ENCODE measurements around the gene THRAP3. TPM values are rescaled to one million over a fixed set of nuclear protein-coding genes. Genes with fewer than 3 reads are reported as not detected.
A peak's percentile ranks its signal among the peaks of the same experiment; 100 is the strongest.

THRAP3 gene
- total RNA-seq, 1 experiment from 2014 or later = 86.8 TPM

DNA sequence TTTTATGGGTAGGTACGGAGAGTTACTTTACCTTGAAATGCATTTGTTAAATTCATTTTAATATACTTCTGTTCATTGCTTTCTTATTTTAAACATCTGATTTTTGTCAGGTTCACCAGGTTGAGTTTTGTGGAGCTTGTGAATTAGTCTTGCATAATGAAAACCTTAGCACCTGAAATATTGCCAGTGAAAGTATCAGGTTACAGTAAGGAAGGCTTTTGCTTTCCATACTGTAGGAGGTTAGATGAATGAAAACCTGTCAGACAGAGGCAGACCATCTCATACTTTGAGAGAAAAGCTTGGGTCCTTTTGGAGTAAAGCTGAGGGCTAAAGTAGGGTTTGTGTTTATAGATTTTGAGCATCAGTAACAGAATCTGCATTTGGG lies 34.7 kb downstream of the THRAP3 start:
- POLR2A ChIA-PET = no interaction called here
- BruUV-seq (replicated peaks) = no TSS peak
- Mint-ChIP-seq H3K9me3 (ENCODE audit: unreplicated experiment) (no peaks in the 10 kb centered on the region), H3K4me3 (ENCODE audit: unreplicated experiment) (no peak overlapping the region), H3K27ac (ENCODE audit: unreplicated experiment) (no peak overlapping the region), H3K36me3 (ENCODE audit: insufficient read depth, unreplicated experiment) (peaks cover 41% of the 10 kb centered on the region), H3K4me1 (ENCODE audit: low read depth, unreplicated experiment) (peaks cover 22% of the 10 kb centered on the region), H3K27me3 (ENCODE audit: insufficient read depth, unreplicated experiment) (no peaks in the 10 kb centered on the region)
- DNase-seq = no peak
- Histone ChIP-seq H3K4me3 (ENCODE audit: low read depth, low read length) (no peak overlapping the region), H3K36me3 (ENCODE audit: control insufficient read depth, insufficient read depth, low read length) (no peaks in the 10 kb centered on the region), H3K9me3 (no peaks in the 10 kb centered on the region), H3K27me3 (replicated peaks; ENCODE audit: control insufficient read depth, insufficient read depth, low read length) (no peaks in the 10 kb centered on the region), H3K4me1 (no peaks in the 10 kb centered on the region)
- CTCF ChIA-PET = interaction anchor here (0.7 kb wide), 1 partner anchor 27 kb away, joined by 3 read pairs; no protein-coding TSS in a partner anchor
- TF ChIP-seq, protein P1, sequence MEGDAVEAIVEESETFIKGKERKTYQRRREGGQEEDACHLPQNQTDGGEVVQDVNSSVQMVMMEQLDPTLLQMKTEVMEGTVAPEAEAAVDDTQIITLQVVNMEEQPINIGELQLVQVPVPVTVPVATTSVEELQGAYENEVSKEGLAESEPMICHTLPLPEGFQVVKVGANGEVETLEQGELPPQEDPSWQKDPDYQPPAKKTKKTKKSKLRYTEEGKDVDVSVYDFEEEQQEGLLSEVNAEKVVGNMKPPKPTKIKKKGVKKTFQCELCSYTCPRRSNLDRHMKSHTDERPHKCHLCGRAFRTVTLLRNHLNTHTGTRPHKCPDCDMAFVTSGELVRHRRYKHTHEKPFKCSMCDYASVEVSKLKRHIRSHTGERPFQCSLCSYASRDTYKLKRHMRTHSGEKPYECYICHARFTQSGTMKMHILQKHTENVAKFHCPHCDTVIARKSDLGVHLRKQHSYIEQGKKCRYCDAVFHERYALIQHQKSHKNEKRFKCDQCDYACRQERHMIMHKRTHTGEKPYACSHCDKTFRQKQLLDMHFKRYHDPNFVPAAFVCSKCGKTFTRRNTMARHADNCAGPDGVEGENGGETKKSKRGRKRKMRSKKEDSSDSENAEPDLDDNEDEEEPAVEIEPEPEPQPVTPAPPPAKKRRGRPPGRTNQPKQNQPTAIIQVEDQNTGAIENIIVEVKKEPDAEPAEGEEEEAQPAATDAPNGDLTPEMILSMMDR (IDR thresholded peaks at IDR 0.05; ENCODE audit: insufficient read depth in 1 of 2, low read depth in 1 of 2, low read length in 1 of 2, severe bottlenecking in 1 of 2, unreplicated experiment in 1 of 2) = no peak
- intact Hi-C loops (cut with micrococcal nuclease; ENCODE audit: unreplicated experiment) = no loop called here

DNA sequence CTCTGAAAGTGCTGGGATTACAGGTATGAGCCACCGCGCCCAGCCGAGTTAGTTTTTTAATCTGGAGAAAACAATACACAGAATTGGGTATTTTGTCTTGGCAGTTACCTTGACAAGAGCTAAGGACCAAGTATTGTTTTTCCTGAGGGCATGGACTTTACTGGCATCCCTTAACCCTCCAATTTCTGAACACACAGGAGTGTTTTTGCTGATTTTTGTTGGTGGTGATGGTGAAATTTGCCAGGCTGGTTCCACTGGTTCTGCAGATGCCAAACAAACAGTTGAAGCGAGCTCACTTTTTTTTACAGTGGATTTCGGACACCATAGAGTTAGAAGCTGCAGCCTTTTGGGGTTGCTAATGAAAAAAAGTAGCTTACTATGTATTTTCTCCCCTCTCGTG lies 44.7 kb downstream of the THRAP3 start:
- BruUV-seq (replicated peaks) = no TSS peak
- Histone ChIP-seq H3K9me3 (no peaks in the 10 kb centered on the region), H3K36me3 (ENCODE audit: control insufficient read depth, insufficient read depth, low read length) (no peaks in the 10 kb centered on the region; the same call in 1 of the 2 replicates), H3K4me3 (ENCODE audit: low read depth, low read length) (no peak overlapping the region), H3K4me1 (peaks cover 16% of the 10 kb centered on the region), H3K27me3 (replicated peaks; ENCODE audit: control insufficient read depth, insufficient read depth, low read length) (no peaks in the 10 kb centered on the region)
- DNase-seq = peak in 1 of 2 experiments; percentile 61
- intact Hi-C loops (cut with micrococcal nuclease; ENCODE audit: unreplicated experiment) = no loop called here
- Mint-ChIP-seq H3K36me3 (ENCODE audit: insufficient read depth, unreplicated experiment) (peaks cover 45% of the 10 kb centered on the region), H3K9me3 (ENCODE audit: unreplicated experiment) (no peaks in the 10 kb centered on the region), H3K27me3 (ENCODE audit: insufficient read depth, unreplicated experiment) (no peaks in the 10 kb centered on the region), H3K4me3 (ENCODE audit: unreplicated experiment) (peak overlapping the region; percentile 46), H3K4me1 (ENCODE audit: low read depth, unreplicated experiment) (peaks cover 5% of the 10 kb centered on the region), H3K27ac (ENCODE audit: unreplicated experiment) (peak overlapping the region; percentile 31)
- TF ChIP-seq, protein P1 (IDR thresholded peaks at IDR 0.05; ENCODE audit: insufficient read depth in 1 of 2, low read depth in 1 of 2, low read length in 1 of 2, severe bottlenecking in 1 of 2, unreplicated experiment in 1 of 2) = no peak
- ChIA-PET POLR2A (interaction anchor here (0.6 to 1.1 kb wide), 5 partner anchors 13 to 105 kb away, joined by 3 to 11 read pairs (median 4); partner anchors contain the start of gene THRAP3), CTCF (interaction anchor here (1.4 to 1.8 kb wide), 2 partner anchors 17 to 119 kb away, joined by 6 to 9 read pairs; partner anchors contain the start of gene TRAPPC3)

DNA sequence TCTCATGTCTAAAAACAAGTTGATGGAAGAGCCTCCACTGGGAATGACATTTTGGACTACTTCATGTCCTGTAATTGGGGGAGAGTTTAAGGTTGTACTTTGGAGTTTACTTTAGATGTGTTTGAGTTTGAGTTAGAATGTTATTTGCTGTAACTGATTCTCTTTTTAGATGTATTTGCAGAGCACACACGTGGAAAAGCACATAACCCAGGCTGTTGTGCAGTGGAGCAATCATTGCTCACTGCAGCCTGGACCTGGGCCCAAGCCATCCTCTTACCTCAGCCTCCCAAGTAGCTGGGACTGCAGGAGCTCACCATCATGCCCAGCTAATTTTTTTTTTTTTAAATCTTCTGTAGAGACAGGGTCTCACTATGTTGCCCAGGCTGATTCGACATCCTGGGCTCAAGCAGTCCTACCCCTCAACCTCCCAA lies 45.2 kb downstream of the THRAP3 start:
- POLR2A ChIA-PET = interaction anchor here (0.6 to 1.1 kb wide), 4 partner anchors 12 to 105 kb away, joined by 3 to 11 read pairs (median 4); partner anchors contain the start of gene THRAP3
- BruUV-seq (replicated peaks) = no TSS peak
- intact Hi-C loops (cut with micrococcal nuclease; ENCODE audit: unreplicated experiment) = no loop called here
- no peaks in the 10 kb centered on the region for H3K9me3 ChIP-seq
- peaks cover 16% of the 10 kb centered on the region for H3K4me1 ChIP-seq
- no peaks in the 10 kb centered on the region for H3K27me3 ChIP-seq (replicated peaks; ENCODE audit: control insufficient read depth, insufficient read depth, low read length)
- Mint-ChIP-seq H3K4me3 (ENCODE audit: unreplicated experiment) (peak overlapping the region; percentile 46), H3K36me3 (ENCODE audit: insufficient read depth, unreplicated experiment) (peaks cover 45% of the 10 kb centered on the region), H3K27ac (ENCODE audit: unreplicated experiment) (peak overlapping the region; percentile 31), H3K9me3 (ENCODE audit: unreplicated experiment) (no peaks in the 10 kb centered on the region), H3K27me3 (ENCODE audit: insufficient read depth, unreplicated experiment) (no peaks in the 10 kb centered on the region), H3K4me1 (ENCODE audit: low read depth, unreplicated experiment) (peaks cover 5% of the 10 kb centered on the region)
- CTCF ChIA-PET = interaction anchor here (1.4 to 1.8 kb wide), 2 partner anchors 16 to 120 kb away, joined by 6 to 9 read pairs; partner anchors contain the start of gene TRAPPC3
- TF ChIP-seq, protein P1 (IDR thresholded peaks at IDR 0.05; ENCODE audit: insufficient read depth in 1 of 2, low read depth in 1 of 2, low read length in 1 of 2, severe bottlenecking in 1 of 2, unreplicated experiment in 1 of 2) = no peak
- H3K36me3 ChIP-seq (ENCODE audit: control insufficient read depth, insufficient read depth, low read length) = no peaks in the 10 kb centered on the region; the same call in 1 of the 2 replicates
- peak; percentile 52 to 62 for DNase-seq
- H3K4me3 ChIP-seq (ENCODE audit: low read depth, low read length) = no peak overlapping the region

All from Caco-2 (cell line).